ENCODE data around the gene CTTN. TPM values are rescaled to one million over a fixed set of nuclear protein-coding genes. Genes with fewer than 3 reads are reported as not detected.

CTTN gene
- total RNA-seq, 1 donor from 2014 or later = 71.9 TPM

DNA sequence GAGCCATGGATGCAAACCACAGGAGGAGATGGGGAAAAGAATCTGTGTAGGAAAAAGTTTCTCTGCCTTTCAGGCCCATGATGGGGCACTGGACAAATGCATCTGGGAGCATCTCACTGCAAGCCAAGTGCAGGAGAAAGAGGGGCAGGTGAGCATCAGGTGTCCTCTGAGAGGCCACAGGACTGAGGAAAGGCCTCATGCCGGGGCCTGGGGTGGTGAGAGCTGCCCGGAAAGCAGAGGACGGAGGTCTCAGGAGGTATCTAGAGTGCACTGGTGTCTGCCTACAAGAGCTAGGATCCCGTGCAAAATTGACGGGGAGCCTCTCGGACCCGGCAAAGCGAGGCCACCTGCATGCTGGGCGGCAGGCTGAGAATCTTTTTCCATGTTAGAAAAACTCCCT, 73.9 kb downstream of the CTTN start:
- DNase-seq (ENCODE audit: low spot score) (no peak), ATAC-seq (no peak)

DNA sequence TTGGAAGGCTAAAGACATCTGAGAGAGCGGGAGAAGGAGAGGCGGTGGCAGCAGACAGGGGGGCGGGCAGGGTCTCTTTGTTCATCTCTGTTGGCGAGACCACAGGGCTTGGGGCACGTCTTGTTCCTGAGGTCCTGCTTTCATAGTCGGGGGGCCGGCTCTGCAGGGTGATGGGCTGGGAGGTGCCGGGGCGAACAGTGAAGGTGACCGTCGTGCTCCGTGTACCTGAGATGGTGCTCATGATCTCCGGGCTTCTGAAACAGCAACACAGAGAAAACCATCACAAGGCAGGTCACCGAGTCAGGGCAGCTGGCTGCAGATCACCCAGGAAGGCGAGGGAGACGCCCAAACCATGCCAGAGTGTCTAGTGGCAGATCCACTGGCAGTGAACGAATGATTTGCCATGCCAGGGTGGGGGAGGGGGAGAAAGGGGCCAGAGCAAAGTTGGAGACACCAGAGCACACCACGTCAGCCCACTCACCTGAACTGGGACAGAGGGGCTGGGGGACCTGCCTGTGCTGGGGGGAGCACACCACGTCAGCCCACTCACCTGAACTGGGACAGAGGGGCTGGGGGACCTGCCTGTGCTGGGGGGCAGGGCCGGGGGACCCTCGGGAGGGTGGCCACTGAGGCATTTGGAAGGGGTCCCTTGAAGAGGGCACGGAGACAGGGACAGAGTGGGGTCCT, 75.0 kb downstream of the CTTN start:
- DNase-seq (ENCODE audit: low spot score) = no peak

DNA sequence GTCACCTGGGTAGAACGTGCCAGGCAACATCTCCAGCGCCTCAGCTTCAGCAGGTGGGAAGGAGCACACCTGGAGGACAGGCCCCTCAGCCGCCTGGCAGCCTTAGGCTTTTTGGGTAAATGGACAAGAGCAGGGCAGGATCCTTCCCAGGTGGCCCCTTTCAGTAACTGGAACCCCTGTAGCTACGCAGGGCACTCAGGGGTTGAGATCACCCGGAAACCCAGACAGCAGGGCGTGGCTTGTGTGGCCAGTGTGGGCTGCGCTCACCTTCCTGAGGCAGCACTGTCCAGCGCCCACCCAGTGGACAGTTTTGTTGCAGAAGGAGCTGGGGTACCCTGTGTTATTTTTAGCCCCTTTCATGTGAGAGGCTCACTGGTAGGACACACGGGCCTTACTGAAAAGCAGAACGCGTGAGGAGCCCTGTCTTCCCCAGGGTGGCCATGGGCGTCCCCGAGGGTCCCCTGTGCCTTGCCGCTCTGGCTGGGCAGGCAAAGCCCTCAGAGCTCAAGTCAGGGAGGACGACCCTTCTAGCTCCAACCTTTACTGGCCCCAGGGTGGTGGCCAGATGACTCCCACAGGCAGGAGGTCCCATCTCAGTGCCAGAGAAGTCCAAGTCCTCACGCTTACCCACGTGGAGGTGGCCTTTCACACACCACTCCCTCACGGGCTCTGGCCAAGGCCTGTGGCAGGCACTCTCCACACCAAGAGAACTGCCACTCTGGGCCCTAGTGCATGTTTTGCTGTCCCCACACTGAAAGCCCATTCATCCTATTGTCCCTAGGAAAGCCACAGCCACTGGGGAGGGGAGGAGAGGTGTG, 75.8 kb downstream of the CTTN start:
- ATAC-seq = no peak
- DNase-seq (ENCODE audit: low spot score) = no peak

More for the DNA sequence above, 75.0 kb downstream of the CTTN start:
- no peak for ATAC-seq

DNA sequence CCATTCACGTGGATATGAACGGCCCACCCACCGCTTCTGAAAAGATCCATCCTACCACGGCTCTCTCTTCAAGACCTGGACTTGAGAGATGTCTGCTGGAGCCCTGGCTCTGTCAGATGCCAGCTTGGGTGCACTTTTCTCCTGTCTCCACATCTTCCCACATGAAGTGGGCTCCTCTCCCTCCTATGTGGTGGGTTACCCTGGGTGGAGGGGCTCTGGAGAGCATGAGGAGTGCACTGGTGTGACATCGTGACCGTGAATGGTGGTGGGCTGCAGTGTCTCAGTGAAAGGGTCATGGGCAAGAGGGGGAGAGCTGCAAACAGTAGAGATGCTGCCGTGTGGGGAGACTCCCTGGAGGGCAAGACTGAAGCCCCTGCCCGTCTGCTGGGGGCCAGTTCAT, 76.4 kb downstream of the CTTN start:
- ATAC-seq = no peak
- DNase-seq (ENCODE audit: low spot score) = no peak

DNA sequence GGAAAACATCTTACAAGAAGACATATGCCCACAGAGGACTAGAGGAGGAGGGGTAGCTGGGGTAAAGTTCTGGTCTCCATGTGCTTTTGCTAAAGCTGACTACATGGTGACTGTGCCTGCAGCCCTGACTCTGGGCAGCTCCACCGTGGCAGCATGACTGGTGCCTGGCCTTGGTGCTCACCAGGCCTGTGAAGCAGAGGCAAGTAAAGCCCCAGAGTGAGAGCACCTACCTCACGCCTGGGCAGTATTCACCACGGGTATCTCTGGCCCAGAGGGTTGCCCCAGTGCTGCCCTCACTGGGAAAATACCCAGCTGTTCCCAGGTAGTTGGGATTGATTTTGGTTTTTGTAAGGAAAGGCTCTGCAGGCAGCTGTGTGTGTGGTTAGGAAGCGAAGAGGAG, 78.3 kb downstream of the CTTN start:
- no peak for ATAC-seq
- DNase-seq (ENCODE audit: low spot score) = no peak

DNA sequence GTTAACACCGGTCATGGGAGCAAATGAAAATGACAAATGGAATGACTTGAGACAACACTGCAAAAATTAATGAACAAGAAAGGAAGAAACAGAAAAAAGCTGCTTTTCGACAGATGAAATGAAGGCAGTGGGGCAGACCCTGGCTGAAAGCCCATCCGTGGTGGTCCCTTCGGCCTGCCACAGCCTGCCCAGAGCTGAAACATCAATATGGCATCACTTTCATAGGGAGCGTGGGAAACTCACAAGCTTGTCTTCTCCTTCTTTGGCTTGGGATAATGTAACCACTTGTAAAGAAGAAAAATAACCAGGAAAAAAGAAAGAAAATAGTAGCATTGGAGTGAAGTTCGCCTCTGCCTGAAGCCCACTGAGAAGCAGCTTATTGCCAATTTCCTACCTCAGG, 78.8 kb downstream of the CTTN start:
- ATAC-seq (no peak), DNase-seq (ENCODE audit: low spot score) (no peak)

DNA sequence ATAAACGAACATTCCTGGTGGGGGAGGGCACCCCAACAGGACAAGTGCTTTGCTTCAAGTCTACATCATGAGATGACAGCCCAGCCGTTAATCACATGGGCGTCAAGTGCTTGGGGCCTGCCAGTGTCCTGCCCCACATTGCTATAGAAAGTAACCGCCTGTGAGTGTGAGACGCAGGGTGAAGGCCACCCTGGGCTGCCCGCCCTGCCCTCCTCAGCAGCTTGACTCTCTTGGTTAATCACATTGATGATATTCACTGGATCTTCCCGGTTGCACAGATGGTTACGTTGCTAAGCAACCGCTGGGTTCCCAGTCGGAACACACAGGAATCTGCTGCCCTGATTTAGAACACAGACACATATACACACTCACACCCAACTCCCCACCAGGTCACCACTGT, 79.3 kb downstream of the CTTN start:
- ATAC-seq (no peak), DNase-seq (ENCODE audit: low spot score) (no peak)

DNA sequence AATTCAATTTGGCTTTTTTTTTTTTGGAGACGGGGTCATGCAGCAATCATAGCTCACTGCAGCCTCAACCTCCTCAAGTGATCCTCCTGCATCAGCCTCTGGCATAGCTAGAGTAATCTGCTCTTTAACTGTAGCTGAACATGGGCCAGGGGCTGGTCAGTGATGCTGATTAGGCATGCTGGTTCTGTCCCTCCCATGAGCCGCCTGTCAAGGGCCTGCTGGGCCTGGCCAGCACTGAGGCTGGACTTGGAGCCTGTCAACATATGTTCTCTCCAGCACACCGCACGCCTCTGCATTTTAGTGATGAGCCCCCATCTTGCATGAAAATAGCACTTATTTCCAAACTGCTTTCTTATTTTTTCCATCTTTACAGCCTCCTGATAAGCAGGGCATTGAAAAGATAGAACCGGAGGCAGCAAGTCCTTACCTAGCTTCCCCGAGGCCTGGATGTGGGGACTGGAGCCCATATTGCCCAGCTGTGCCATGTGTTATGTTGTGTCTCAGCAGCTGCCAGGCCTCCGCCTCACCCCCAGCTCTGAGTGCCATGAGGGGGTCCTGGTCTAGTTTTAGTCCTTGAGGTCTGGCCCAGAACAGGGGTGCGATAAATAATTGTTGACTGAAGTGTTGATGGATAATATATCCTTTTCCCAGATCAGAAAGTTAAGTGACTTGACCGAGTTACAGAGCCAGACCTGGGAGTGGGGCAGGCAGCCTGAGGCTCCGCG, 80.0 kb downstream of the CTTN start:
- ATAC-seq (no peak), DNase-seq (ENCODE audit: low spot score) (no peak)

DNA sequence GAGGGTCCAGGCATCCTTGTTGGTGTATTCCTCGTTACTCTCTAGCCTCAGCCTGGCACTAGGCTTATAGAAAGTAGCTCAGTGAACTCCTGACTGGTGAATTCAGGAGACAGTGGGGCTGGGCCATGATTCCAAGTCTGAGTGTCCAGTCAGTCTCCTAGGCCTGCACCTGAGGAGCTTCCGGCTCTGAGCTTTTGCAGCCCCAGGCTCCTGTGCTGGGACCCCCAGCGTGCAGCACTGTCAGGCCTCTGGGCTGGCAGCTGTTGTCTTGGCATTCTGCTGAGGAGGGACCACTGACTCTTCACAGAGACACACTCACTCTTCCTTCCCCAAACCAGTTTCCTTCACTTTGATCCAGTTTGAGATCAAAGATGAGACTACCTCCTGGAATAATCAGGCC, 82.4 kb downstream of the CTTN start:
- DNase-seq (ENCODE audit: low spot score) = no peak
- no peak for ATAC-seq

DNA sequence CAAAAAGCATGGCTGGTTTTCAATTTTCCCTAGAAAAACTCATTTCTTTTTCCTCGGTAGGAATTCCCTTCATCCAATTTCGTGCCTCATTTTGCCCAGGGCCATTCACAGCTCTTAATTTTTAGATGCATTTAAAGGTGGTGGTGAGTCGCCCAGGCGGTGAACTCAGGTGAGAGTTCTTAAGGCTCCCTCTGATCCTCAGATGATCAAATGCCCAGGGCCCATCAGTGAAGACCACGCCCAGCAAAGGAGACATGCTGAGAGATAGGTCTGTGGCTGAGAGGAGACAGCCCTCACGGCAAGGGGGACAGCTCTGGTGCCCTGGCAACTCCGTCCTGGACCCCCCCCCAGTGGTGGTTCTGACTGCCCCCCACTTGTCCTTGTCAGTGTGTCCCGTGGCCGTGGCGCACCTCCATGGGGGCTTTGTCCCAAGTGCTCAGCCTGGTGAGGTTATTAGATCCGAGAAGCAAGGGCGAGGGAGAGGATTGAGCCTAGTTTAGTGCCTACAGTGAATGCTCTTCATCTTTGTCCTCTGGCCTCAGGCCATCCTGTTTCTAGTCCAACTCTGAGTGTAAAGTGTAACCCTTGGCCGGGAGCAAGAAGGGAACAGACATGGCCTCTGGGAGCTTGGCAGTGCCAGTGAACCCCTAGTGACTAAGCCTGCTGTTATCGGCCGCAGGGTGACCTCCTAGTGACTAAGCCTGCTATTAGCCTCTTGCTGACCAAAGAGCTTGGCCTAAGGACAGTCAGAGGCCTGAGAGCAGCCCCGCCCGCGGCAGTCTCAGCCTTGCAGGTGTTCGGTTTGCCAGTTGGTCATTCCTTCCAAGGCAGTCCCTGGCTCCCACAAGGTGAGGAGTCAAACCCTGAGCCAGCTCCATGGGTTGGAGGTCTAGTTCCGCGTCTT, 83.5 kb downstream of the CTTN start:
- DNase-seq (ENCODE audit: low spot score) = peak; percentile 80
- peak; percentile 93 for ATAC-seq

DNA sequence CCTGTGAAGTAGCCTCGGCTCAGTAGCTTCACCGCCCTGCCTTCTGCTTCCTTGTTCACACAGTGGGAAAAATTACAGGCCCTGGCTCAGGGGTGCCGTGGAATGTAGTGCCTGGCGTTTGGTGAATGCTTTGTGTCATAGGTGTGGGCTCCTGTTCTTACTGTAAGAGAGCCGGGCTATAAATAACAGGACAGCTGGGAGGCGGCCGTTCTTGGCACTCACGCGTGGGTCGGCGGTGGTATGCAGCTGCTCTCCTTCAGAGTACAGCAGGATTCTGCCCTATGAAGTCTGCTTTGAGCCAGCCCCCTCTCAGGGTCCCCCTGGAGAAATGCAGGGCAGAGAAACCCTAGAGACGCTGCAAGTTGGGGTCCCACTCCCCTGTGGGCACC, 84.2 kb downstream of the CTTN start:
- ATAC-seq (peak; percentile 7), DNase-seq (ENCODE audit: low spot score) (no peak)

DNA sequence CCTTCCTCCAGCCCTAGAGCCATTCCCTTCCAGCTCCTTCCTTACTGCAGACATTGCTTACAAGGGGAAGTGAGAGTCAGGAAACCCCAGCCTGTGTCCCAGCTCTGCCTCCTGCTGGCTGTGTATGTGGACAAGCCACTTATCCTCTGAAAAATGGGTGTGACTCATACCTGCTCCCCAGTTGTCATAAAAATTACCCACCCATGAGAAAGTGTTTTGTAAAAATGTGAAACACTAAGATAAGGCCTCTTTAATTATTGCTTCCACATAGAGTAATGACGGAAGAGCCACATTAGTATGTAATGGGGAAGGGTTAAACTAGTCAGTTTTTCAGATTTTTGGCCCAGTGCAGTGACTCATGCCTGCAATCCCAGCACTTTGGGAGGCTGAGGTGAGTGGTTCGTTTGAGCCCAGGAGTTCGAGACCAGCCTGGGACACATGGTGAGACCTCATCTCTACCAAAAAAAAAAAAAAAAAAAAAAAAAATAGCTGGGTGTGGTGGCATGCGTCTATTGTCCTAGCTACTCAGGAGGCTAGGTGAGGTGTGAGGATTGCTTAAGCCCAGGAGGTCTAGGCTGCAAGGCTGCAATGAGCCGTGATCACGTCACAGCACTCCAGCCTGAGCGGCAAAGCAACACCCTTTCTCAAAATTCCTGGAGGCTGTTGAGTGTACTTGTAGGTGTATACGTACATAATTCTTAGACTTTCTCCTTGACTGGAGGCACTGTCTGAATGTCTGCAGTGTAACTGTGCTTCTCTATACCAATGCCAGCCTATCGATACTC, 84.9 kb downstream of the CTTN start:
- ATAC-seq = peak; percentile 5
- DNase-seq (ENCODE audit: low spot score) = no peak

DNA sequence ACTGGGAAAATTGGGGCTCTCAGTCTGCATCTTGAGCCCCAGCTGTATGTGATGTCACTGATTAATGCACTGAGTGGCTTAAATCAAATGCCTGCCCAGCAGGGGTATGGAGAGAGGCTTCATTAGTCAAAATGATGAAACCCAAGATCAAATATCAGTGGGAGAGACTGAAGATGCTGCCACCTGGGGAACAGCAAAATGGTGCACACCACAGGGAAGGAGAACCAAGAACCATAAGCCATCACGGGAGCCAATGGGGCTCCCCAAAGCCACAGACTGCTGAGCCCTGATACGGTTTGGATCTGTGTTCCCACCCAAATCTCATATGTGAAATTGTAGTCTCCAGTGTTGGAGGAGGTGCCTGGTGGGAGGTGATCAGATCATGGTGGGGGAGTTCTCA, 85.6 kb downstream of the CTTN start:
- DNase-seq (ENCODE audit: low spot score) (no peak), ATAC-seq (no peak)

DNA sequence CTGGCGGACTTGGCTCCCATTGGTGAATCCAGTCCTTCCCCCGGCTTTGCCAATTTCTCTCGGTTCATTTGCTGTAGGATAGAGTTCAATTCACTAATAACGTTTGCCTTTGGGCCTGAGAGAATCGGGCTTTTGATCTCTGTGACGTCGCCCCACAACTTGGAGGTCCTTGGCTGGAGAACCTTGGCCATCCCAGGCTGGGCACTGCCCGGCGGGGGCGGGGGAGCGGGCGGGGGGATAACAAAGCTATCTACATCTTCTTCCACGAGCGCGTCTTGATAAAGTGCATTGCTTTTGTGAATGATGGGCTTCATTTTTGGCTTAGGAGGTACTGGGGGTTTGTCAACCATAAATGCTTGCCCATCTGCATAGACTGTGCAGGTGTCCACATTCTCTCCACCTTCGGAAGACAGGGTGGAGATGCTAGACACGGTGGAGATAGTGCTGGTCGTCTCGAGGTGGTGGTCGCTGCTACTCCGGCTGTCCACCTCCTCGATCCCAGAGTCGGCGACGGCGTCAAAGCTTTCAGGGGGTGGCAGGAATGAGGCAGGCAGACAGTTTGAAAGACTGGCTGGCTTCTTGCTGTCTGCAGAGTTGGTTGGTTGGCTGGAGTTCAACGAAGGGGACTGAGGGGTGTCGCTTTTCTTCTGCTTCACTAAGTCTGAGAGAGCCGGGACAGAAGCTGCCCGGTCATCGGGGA, 87.1 kb downstream of the CTTN start:
- no peak for DNase-seq (ENCODE audit: low spot score)
- ATAC-seq = no peak

DNA sequence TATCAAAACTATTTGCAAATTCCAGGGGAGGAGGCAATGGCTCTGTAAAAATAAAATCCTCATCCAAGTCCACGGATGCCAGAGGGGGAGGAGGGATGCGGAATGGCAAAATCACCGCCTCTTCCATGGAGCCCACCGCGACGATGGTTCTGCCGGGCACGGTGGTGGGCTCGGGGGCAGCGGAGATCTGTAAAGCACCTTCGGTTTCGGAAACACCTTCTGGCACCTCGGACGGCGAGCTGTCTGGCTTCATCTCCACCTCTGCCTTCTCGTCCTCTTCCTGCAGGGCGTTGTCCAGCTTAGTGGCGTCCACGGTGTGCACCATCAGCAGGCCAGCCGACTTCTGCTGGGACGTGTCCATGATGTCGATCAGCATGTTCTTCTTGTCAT, 87.7 kb downstream of the CTTN start:
- ATAC-seq = no peak
- no peak for DNase-seq (ENCODE audit: low spot score)
